ENCODE measurements around the gene ZNF500. TPM values are rescaled to one million over a fixed set of nuclear protein-coding genes. Genes with fewer than 3 reads are reported as not detected.

Gene ZNF500
- total and polyA plus RNA-seq, 2 donors (not counting 1 experiment from before 2014, with no cell fraction given): 12.0 to 26.5 TPM

DNA sequence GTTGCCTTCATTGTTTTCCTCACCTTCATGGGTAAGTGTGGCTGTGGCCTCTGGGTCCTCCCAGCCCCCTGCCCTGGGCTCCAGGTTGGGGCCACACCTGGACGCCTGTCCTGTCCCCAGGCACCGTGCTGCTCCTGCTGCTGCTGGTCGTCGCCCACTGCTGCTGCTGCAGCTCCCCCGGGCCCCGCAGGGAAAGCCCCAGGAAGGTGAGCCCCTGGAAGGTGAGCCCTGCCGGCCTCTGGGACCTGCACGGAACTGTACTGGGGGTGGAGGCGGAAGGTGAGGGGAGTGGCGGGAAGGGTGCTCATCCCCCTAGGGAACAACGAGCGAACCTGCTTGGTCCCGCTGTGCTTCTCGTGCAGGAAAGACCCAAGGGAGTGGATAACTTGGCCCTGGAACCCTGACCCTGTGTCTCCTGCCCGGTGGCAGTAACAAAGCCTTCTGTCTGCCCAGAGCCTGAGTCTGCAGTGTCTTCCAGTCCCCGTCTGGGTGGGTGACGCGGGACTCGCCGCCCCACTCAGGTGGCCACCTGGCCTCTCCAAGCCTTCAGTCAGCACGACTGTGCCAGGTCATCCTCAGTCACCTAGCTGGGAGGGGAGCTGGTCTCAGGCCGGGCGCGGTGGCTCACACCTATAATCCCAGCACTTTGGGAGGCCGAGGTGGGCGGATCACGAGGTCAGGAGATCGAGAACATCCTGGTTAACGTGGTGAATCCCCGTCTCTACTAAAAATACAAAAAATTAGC is 29.0 kb upstream of the ZNF500 start:
- WGBS (ENCODE audit: insufficient coverage): 94% methylated on average over 24 of the region's 30 CpGs
- Mint-ChIP-seq H3K27me3 (no peaks in the 10 kb centered on the region), H3K27ac (no peak overlapping the region), H3K4me1 (peaks cover 9% of the 10 kb centered on the region), H3K4me3 (no peak overlapping the region), H3K9me3 (ENCODE audit: insufficient read depth) (no peaks in the 10 kb centered on the region)
- Histone ChIP-seq H3K79me2 (ENCODE audit: control insufficient read depth, insufficient read depth, low read length) (no peaks in the 10 kb centered on the region), H3K4me3 (ENCODE audit: control extremely low read depth in 1 of 5, extremely low read depth in 1 of 5, insufficient read depth in 1 of 5, low read depth in 2 of 5, low read length in 4 of 5) (no peak overlapping the region), H2AFZ (ENCODE audit: insufficient read depth, low read depth, low read length, poor library complexity, severe bottlenecking) (no peak overlapping the region), H3K27ac (ENCODE audit: low read length in 2 of 2) (no peak overlapping the region), H4K20me1 (ENCODE audit: control insufficient read depth, insufficient read depth, low read length, poor library complexity, severe bottlenecking) (no peaks in the 10 kb centered on the region), H3K27me3 (replicated peaks in 1 of 4; ENCODE audit: control extremely low read depth in 1 of 4, control insufficient read depth in 3 of 4, insufficient read depth in 4 of 4, low read length in 3 of 4) (peaks cover 0 to 2% (median 0%) of the 10 kb centered on the region in 4 experiments), H3K4me2 (replicated peaks; ENCODE audit: low read depth, low read length, poor library complexity, severe bottlenecking) (no peak overlapping the region), H3K4me1 (ENCODE audit: control insufficient read depth in 2 of 2, insufficient read depth in 2 of 2, low read length in 2 of 2) (peaks cover 10 to 11% of the 10 kb centered on the region in 2 donors), H3K36me3 (replicated peaks in 1 of 2; ENCODE audit: control extremely low read depth in 1 of 2, control insufficient read depth in 1 of 2, extremely low read depth in 1 of 2, insufficient read depth in 2 of 2, low read length in 1 of 2) (no peaks in the 10 kb centered on the region), H3K9ac (ENCODE audit: low read length) (no peak overlapping the region), H3K9me3 (ENCODE audit: control extremely low read depth in 1 of 3, control insufficient read depth in 2 of 3, insufficient read depth in 1 of 3, low read length in 2 of 3) (no peaks in the 10 kb centered on the region)
- DNase-seq (no peak), ATAC-seq (ENCODE audit: low read depth) (no peak)
- TF ChIP-seq EZH2 (IDR thresholded peaks at IDR 0.05; ENCODE audit: borderline replicate concordance, insufficient read depth, low read depth, low read length, poor library complexity, severe bottlenecking) (no peak), CTCF (IDR thresholded peaks at IDR 0.05) (no peak)
- ChIA-PET CTCF (no interaction called here), POLR2A (no interaction called here)
- intact Hi-C loops (cut with micrococcal nuclease): no loop called here

DNA sequence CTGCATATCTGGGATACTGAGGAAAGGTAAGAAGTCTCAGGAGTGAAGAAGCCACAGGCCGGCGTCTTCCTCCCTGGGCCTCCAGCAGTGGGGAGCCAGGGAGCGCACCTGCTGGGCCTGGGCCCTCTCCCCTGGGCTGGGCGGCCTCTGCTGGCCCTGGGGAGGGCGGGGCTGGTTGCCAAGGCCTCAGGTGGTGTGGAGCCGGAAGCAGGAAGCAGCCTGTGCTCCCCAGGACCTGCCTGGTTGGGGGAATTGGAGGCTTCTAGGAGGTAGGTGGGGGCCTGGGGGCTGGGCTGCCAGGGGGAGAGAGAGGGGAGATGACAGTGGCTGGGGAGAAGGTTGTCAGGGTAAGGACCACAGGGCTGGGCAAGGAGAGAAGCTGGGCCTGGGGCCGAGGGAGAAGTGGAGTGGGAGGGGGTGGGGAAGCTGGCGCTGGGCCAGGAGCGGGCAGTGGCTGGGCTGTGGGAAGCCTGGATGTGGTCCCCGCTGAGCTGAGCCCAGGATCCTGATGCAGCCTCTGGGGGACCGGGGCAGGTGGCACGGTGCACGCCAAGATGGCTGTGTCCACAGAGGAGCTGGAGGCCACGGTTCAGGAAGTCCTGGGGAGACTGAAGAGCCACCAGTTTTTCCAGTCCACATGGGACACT is 28.3 kb upstream of the ZNF500 start, which contains the start of gene SMIM22:
Gene SMIM22 (plus strand): TSS at position 189 of the 647 bp plus-strand sequence. CDS start 366 bp downstream, at position 555.
- Histone ChIP-seq H3K36me3 (replicated peaks in 1 of 2; ENCODE audit: control extremely low read depth in 1 of 2, control insufficient read depth in 1 of 2, extremely low read depth in 1 of 2, insufficient read depth in 2 of 2, low read length in 1 of 2) (no peaks in the 10 kb centered on the region), H3K9ac (ENCODE audit: low read length) (no peak within 1 kb of the TSS), H3K79me2 (ENCODE audit: control insufficient read depth, insufficient read depth, low read length) (no peaks in the 10 kb centered on the region), H4K20me1 (ENCODE audit: control insufficient read depth, insufficient read depth, low read length, poor library complexity, severe bottlenecking) (no peaks in the 10 kb centered on the region), H3K4me3 (ENCODE audit: control extremely low read depth in 1 of 5, extremely low read depth in 1 of 5, insufficient read depth in 1 of 5, low read depth in 2 of 5, low read length in 4 of 5) (no peak within 1 kb of the TSS), H3K27ac (ENCODE audit: low read length in 2 of 2) (no peak within 1 kb of the TSS), H3K9me3 (ENCODE audit: control extremely low read depth in 1 of 3, control insufficient read depth in 2 of 3, insufficient read depth in 1 of 3, low read length in 2 of 3) (no peaks in the 10 kb centered on the region), H3K4me2 (replicated peaks; ENCODE audit: low read depth, low read length, poor library complexity, severe bottlenecking) (no peak within 1 kb of the TSS), H3K4me1 (ENCODE audit: control insufficient read depth in 2 of 2, insufficient read depth in 2 of 2, low read length in 2 of 2) (peaks cover 3 to 4% of the 10 kb centered on the region in 2 donors), H2AFZ (ENCODE audit: insufficient read depth, low read depth, low read length, poor library complexity, severe bottlenecking) (no peak within 1 kb of the TSS), H3K27me3 (replicated peaks in 1 of 4; ENCODE audit: control extremely low read depth in 1 of 4, control insufficient read depth in 3 of 4, insufficient read depth in 4 of 4, low read length in 3 of 4) (peaks cover 0 to 6% (median 0%) of the 10 kb centered on the region in 4 experiments)
- H3K27ac Mint-ChIP-seq: no peak within 1 kb of the TSS
- H3K9me3 Mint-ChIP-seq (ENCODE audit: insufficient read depth): no peaks in the 10 kb centered on the region
- 94% methylated on average over 14 of the region's 14 CpGs for whole genome bisulfite sequencing (ENCODE audit: insufficient coverage)
- ATAC-seq (ENCODE audit: low read depth) (no peak), DNase-seq (no peak)
- CTCF ChIA-PET: no interaction called here
- TF ChIP-seq CTCF (IDR thresholded peaks at IDR 0.05) (no peak), EZH2 (IDR thresholded peaks at IDR 0.05; ENCODE audit: borderline replicate concordance, insufficient read depth, low read depth, low read length, poor library complexity, severe bottlenecking) (no peak)
- POLR2A ChIA-PET: no interaction called here
- H3K4me3 Mint-ChIP-seq: no peak within 1 kb of the TSS
- no peaks in the 10 kb centered on the region for H3K27me3 Mint-ChIP-seq
- intact Hi-C loops (cut with micrococcal nuclease): no loop called here
- H3K4me1 Mint-ChIP-seq: peaks cover 2% of the 10 kb centered on the region

All from B cell (primary cell).